IMR-90 (cell line): Measurements from ENCODE around the gene DLL4.

ENCODE experiments used
- CTCF ChIP-seq: conservative IDR thresholded peaks from 2 replicates; pipeline ENCODE4 v1.5.1; 2012; ENCODE audit warnings: mild to moderate bottlenecking, low read depth, low read length, improper control_type of control experiment
- ELK1 ChIP-seq: fragments of 150-350 bp; IDR thresholded peaks from 2 replicates; pipeline ENCODE4 v1.6.1; 2016; ENCODE audit warnings: low read depth, mild to moderate bottlenecking, low read length, moderate library complexity, borderline replicate concordance
- FOS ChIP-seq: fragments of 150-350 bp; IDR thresholded peaks from 2 replicates; pipeline ENCODE4 v1.6.1; 2016; ENCODE audit warnings: low read depth, low read length
- MAFK ChIP-seq: IDR thresholded peaks from 2 replicates; pipeline ENCODE4 v1.6.1; 2012; ENCODE audit warnings: low read depth, low read length, improper control_type of control experiment
- MAZ ChIP-seq: IDR thresholded peaks from 2 replicates; pipeline ENCODE4 v1.6.1; 2012; ENCODE audit warnings: low read depth, mild to moderate bottlenecking, low read length, improper control_type of control experiment, moderate library complexity, borderline replicate concordance
- MXI1 ChIP-seq: IDR thresholded peaks from 2 replicates; pipeline ENCODE4 v1.6.1; 2012; ENCODE audit warnings: low read depth, mild to moderate bottlenecking, low read length, moderate library complexity, borderline replicate concordance
- POLR2A ChIP-seq: IDR thresholded peaks from 2 replicates; pipeline ENCODE4 v1.6.1; 2012; ENCODE audit warnings: mild to moderate bottlenecking, low read depth, low read length
- RCOR1 ChIP-seq: IDR thresholded peaks from 2 replicates; pipeline ENCODE4 v1.6.1; 2012; ENCODE audit warnings: mild to moderate bottlenecking, low read length, improper control_type of control experiment; ENCODE audit not compliant: insufficient replicate concordance

- TF ChIP-seq ELK1: no peak
- no peak for TF ChIP-seq FOS
- no peak for TF ChIP-seq RCOR1
- TF ChIP-seq MXI1: no peak
- TF ChIP-seq CTCF: no peak
- TF ChIP-seq MAFK: no peak
- no peak for TF ChIP-seq MAZ
- no peak for TF ChIP-seq POLR2A
These were observed 39.3 kb downstream of the DLL4 start for GRCh38 chr15:40968290-40969085.
